ENCODE results near the gene MAML2.

DNA sequence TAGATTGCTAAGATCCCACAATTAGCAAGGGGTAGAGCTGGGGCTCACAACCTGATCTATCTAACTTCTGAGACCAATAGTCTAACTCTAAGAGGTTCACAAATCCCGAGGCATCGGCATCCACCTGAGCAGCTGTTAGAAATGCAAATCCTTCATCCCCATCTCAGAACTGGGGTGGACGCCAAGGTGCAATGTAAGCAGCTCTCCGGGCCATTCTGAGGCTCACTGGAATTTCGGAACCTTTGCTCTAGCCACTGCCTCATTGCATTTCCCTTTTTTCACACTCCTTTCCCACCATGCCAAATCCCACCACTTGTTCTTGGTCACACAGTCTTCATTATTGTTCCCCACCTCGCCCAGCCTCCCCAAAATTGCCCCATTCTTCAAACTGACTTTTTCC is 29.8 kb downstream of the MAML2 start:
- TF ChIP-seq, protein P1, sequence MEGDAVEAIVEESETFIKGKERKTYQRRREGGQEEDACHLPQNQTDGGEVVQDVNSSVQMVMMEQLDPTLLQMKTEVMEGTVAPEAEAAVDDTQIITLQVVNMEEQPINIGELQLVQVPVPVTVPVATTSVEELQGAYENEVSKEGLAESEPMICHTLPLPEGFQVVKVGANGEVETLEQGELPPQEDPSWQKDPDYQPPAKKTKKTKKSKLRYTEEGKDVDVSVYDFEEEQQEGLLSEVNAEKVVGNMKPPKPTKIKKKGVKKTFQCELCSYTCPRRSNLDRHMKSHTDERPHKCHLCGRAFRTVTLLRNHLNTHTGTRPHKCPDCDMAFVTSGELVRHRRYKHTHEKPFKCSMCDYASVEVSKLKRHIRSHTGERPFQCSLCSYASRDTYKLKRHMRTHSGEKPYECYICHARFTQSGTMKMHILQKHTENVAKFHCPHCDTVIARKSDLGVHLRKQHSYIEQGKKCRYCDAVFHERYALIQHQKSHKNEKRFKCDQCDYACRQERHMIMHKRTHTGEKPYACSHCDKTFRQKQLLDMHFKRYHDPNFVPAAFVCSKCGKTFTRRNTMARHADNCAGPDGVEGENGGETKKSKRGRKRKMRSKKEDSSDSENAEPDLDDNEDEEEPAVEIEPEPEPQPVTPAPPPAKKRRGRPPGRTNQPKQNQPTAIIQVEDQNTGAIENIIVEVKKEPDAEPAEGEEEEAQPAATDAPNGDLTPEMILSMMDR (IDR thresholded peaks at IDR 0.05; ENCODE audit: borderline replicate concordance, extremely low read depth, low read length, poor library complexity, severe bottlenecking) = no peak
- TF ChIP-seq EZH2 (IDR thresholded peaks at IDR 0.05; ENCODE audit: borderline replicate concordance, low read depth, low read length, severe bottlenecking) = no peak

Measured in DND-41 (cell line).